Hepatocyte (in vitro differentiated cells): Measurements from ENCODE around the gene MLYCD. TPM values are rescaled to one million over a fixed set of nuclear protein-coding genes. Genes with fewer than 3 reads are reported as not detected.
A peak's percentile ranks its signal among the peaks of the same experiment; 100 is the strongest.

Experiments
- DNase-seq: peaks from one replicate; pipeline ENCODE4 v3.0.0-alpha.2; 2016; ENCODE audit warnings: low spot score
- H2AFZ ChIP-seq: fragments of 200-600 bp; sonication (generic); 2 replicates; pipeline ENCODE4 v1.6.0; 2016; ENCODE audit warnings: antibody characterized with exemption, mild to moderate bottlenecking
- H3K27ac ChIP-seq: fragments of 200-600 bp; sonication (generic); 2 replicates; pipeline ENCODE4 v1.5.1; 2016; ENCODE audit warnings: mild to moderate bottlenecking
- H3K27me3 ChIP-seq: fragments of 200-600 bp; sonication (generic); 2 replicates; pipeline ENCODE4 v1.6.1; 2016
- H3K36me3 ChIP-seq: fragments of 200-600 bp; sonication (generic); replicated peaks from 2 replicates; pipeline ENCODE4 v1.5.1; 2016; ENCODE audit warnings: low read depth; ENCODE audit not compliant: insufficient read depth
- H3K4me1 ChIP-seq: fragments of 200-600 bp; sonication (generic); 2 replicates; pipeline ENCODE4 v1.5.1; 2016; ENCODE audit warnings: mild to moderate bottlenecking, moderate library complexity; ENCODE audit not compliant: insufficient read depth
- H3K4me2 ChIP-seq: fragments of 200-600 bp; sonication (generic); 2 replicates; pipeline ENCODE4 v1.6.0; 2016
- H3K4me3 ChIP-seq: fragments of 200-600 bp; sonication (generic); 2 replicates; pipeline ENCODE4 v1.5.1; 2016; ENCODE audit warnings: mild to moderate bottlenecking
- H3K79me2 ChIP-seq: fragments of 200-600 bp; sonication (generic); 2 replicates; pipeline ENCODE4 v1.6.0; 2017; ENCODE audit warnings: mild to moderate bottlenecking
- H3K9me2 ChIP-seq: fragments of 200-600 bp; sonication (generic); replicated peaks from 2 replicates; pipeline ENCODE4 v1.6.0; 2017; ENCODE audit warnings: mild to moderate bottlenecking; ENCODE audit not compliant: insufficient read depth
- H3K9me3 ChIP-seq: fragments of 200-600 bp; sonication (generic); 2 replicates; pipeline ENCODE4 v1.5.1; 2016; ENCODE audit warnings: low read depth, mild to moderate bottlenecking
- H4K20me1 ChIP-seq: fragments of 200-600 bp; sonication (generic); 2 replicates; pipeline ENCODE4 v1.6.0; 2016; ENCODE audit warnings: mild to moderate bottlenecking; ENCODE audit not compliant: insufficient read depth, poor library complexity, severe bottlenecking
- EZH2 ChIP-seq: fragments of 200-600 bp; sonication (generic); IDR thresholded peaks from 2 replicates; pipeline ENCODE4 v1.6.1; 2016; ENCODE audit warnings: antibody characterized with exemption, mild to moderate bottlenecking, borderline replicate concordance
- EZH2phosphoT487 ChIP-seq: fragments of 200-600 bp; sonication (generic); IDR thresholded peaks from one replicate; pipeline ENCODE4 v1.6.1; 2018; ENCODE audit warnings: antibody characterized with exemption, mild to moderate bottlenecking, low read depth, moderate library complexity; ENCODE audit not compliant: unreplicated experiment, severe bottlenecking
- WGBS: methylation state at CpG from one replicate; pipeline ENCODE4 v1.1.6; 2016; ENCODE audit warnings: low lambda C conversion rate; ENCODE audit errors: missing lambda C conversion rate; 5-methylcytosine and 5-hydroxymethylcytosine counted together
- polyA plus RNA-seq: library from polyadenylated mRNA; unstranded; fragments of >200 nt; fragmentation: Nextera tagmentation; extraction: Ambion mirVana; gene quantifications from 2 replicates; pipeline ENCODE4 v1.2.1, GENCODE V29; 2016
- total RNA-seq: library from RNA; depleted of rRNA; stranded (reverse); fragments of >200 nt; gene quantifications from 2 replicates; pipeline ENCODE4 v1.2.3, GENCODE V29; 2014
- TF ChIP-seq, protein P1 (sequence below): fragments of 200-600 bp; sonication (generic); IDR thresholded peaks from 2 replicates; pipeline ENCODE4 v1.5.1; 2016; ENCODE audit warnings: antibody characterized with exemption, mild to moderate bottlenecking; ENCODE audit not compliant: poor library complexity

Gene MLYCD
- total and polyA plus RNA-seq, 2 experiments from 2014 or later, result 6.3 to 10.1 TPM

GRCh38 chr16:83926726-83927397 lies 27.9 kb downstream of the MLYCD start:
- 11% methylated on average over 35 of the region's 35 CpGs for WGBS
- Histone ChIP-seq H2AFZ (no peak overlapping the region), H3K9me2 (no peaks in the 10 kb centered on the region), H4K20me1 (no peaks in the 10 kb centered on the region), H3K4me2 (peak overlapping the region; percentile 72), H3K27me3 (no peaks in the 10 kb centered on the region), H3K36me3 (no peaks in the 10 kb centered on the region), H3K27ac (peak overlapping the region; percentile 83), H3K4me1 (peaks cover 4% of the 10 kb centered on the region), H3K79me2 (no peaks in the 10 kb centered on the region), H3K4me3 (no peak overlapping the region), H3K9me3 (no peaks in the 10 kb centered on the region)
- TF ChIP-seq EZH2phosphoT487, result no peak
- TF ChIP-seq EZH2, result no peak
- TF ChIP-seq, protein P1, sequence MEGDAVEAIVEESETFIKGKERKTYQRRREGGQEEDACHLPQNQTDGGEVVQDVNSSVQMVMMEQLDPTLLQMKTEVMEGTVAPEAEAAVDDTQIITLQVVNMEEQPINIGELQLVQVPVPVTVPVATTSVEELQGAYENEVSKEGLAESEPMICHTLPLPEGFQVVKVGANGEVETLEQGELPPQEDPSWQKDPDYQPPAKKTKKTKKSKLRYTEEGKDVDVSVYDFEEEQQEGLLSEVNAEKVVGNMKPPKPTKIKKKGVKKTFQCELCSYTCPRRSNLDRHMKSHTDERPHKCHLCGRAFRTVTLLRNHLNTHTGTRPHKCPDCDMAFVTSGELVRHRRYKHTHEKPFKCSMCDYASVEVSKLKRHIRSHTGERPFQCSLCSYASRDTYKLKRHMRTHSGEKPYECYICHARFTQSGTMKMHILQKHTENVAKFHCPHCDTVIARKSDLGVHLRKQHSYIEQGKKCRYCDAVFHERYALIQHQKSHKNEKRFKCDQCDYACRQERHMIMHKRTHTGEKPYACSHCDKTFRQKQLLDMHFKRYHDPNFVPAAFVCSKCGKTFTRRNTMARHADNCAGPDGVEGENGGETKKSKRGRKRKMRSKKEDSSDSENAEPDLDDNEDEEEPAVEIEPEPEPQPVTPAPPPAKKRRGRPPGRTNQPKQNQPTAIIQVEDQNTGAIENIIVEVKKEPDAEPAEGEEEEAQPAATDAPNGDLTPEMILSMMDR, result peak; percentile 98
- peak; percentile 89 for DNase-seq

DNA sequence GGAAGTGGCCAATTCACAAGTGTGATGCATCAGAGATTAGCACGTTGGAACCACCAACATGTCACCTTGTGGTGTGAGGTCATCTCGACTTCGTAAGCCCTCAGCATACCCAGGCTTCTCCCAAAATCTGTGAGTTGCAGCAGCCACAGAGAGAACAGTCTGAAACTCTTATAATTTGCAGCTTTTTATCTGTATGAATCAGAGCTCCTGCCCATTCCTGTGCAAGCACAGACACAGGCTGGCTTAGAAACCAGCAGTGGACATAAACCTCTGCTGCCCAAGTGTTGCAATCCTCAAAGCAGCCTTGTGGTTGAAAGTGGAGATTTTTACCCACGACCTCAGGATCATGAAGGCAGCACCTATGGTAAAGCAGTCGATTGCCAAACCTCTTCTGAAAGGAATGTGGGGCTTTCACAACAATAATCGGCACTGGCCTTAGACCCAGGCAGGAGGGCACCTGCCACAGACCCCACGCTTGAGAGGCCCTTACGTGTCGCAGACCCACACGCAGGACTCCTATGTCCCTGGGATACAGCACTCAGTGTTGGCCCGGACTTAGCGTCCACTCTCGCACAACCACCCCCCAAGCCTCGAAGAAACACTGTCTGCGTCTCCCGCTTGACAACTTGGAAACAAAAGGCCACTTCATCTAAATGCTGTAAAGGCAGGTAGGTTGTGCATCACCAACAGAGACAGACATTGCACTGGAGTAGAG lies 29.6 kb downstream of the MLYCD start:
- no peak overlapping the region for H3K4me3 ChIP-seq
- H3K27me3 ChIP-seq, result no peaks in the 10 kb centered on the region
- no peaks in the 10 kb centered on the region for H3K79me2 ChIP-seq
- no peaks in the 10 kb centered on the region for H3K36me3 ChIP-seq
- H3K4me1 ChIP-seq, result peaks cover 4% of the 10 kb centered on the region
- no peak overlapping the region for H2AFZ ChIP-seq
- TF ChIP-seq EZH2phosphoT487 (no peak), EZH2 (no peak)
- TF ChIP-seq, protein P1, result no peak
- H4K20me1 ChIP-seq, result no peaks in the 10 kb centered on the region
- H3K27ac ChIP-seq, result no peak overlapping the region
- DNase-seq, result peak; percentile 48
- no peak overlapping the region for H3K4me2 ChIP-seq
- H3K9me3 ChIP-seq, result no peaks in the 10 kb centered on the region
- H3K9me2 ChIP-seq, result no peaks in the 10 kb centered on the region
- WGBS, result 88% methylated on average over 16 of the region's 16 CpGs

DNA sequence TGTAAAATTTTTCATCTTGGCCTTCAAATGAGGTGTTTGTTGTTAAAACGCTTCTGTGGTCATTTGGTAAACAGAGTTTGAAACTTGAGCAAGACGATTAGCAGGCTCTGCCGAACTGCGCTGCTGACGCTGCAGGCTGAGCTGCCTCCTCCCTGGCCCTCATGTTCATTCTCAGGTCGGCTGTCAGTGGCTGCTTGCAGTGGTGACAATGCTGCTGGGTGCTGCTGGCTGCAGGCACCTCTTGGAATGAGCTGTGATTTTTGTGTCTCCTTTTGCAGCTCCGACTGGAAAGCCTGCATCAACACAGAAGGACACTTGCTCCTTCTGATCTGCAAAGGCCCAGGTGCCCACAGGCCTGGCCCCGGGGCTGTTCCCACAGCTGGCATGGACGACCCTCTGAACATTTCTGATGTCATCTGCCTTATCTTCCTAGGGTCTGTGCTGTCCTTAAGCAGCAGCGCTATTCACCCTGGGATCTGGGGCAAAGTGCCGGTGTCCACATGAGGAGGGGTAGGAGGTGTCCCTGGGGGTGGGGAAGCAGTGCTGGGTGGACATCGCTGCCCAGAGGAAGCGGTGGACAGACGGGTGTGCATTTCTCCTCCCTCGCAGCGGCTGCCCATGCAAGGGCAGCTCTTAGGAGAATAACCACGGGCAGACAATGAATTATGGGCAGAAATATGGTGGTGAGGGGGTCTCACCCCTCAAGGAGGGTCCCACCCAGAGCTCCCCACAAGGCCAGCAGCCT lies 31.1 kb downstream of the MLYCD start:
- 79% methylated on average over 17 of the region's 17 CpGs for WGBS

More for the DNA sequence above, 31.1 kb downstream of the MLYCD start:
- DNase-seq, result no peak
- no peak overlapping the region for H3K27ac ChIP-seq
- H3K4me1 ChIP-seq, result peaks cover 4% of the 10 kb centered on the region
- H3K27me3 ChIP-seq, result no peaks in the 10 kb centered on the region
- no peaks in the 10 kb centered on the region for H3K9me2 ChIP-seq
- no peaks in the 10 kb centered on the region for H3K9me3 ChIP-seq
- H3K79me2 ChIP-seq, result no peaks in the 10 kb centered on the region
- TF ChIP-seq, protein P1, result no peak
- no peak for TF ChIP-seq EZH2phosphoT487
- TF ChIP-seq EZH2, result no peak
- H2AFZ ChIP-seq, result no peak overlapping the region
- H3K36me3 ChIP-seq, result no peaks in the 10 kb centered on the region
- H3K4me3 ChIP-seq, result no peak overlapping the region
- H3K4me2 ChIP-seq, result no peak overlapping the region
- H4K20me1 ChIP-seq, result no peaks in the 10 kb centered on the region
